ENCODE results near the gene ZNF777. TPM values are rescaled to one million over a fixed set of nuclear protein-coding genes. Genes with fewer than 3 reads are reported as not detected.

ZNF777 gene
- total and polyA plus RNA-seq, 9 of the 15 experiments (the other 6 are each of a cell fraction or from before 2014, with no cell fraction given), result 0.11 to 32.6 (median 9.0) TPM

DNA sequence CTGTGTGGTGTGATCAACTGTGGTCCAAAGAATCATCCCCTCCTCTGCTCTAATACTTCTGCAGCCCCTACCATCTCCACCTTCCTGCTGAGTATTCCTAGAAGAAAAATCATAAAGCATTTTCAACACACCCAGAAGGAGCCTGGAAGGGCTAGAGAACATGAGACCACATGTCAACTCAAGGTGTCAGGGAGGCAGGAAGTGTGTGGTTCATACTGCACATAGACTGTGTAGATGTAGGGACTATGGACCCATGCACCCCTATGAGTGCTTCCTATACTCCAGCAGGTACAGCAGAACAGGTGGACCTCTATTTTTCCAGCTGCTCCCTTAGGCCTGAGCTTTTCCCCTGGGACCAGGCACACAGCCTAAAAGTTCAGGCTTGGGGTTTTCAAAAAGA is 39.3 kb upstream of the ZNF777 start:
- Histone ChIP-seq H4K20me1 (replicated peaks; ENCODE audit: control insufficient read depth, insufficient read depth, low read length) (peaks cover 5% of the 10 kb centered on the region), H3K27ac (ENCODE audit: extremely low read depth, low read depth, low read length) (no peak overlapping the region), H3K9me1 (ENCODE audit: control insufficient read depth, insufficient read depth, low read length) (peaks cover 6% of the 10 kb centered on the region), H3K36me3 (ENCODE audit: control insufficient read depth, insufficient read depth, low read length) (peaks cover 8% of the 10 kb centered on the region; the same call in 2 of the 3 replicates), H2AFZ (ENCODE audit: low read depth, low read length) (no peak overlapping the region), H3K4me2 (ENCODE audit: insufficient read depth, low read length) (no peak overlapping the region), H3K4me3 (no peak overlapping the region), H3K9me3 (replicated peaks; ENCODE audit: control insufficient read depth, insufficient read depth, low read depth, low read length) (no peaks in the 10 kb centered on the region; the same call in 1 of the 2 replicates), H3K27me3 (ENCODE audit: control insufficient read depth in 2 of 2, insufficient read depth in 2 of 2, low read length in 2 of 2) (peaks cover 5 to 16% of the 10 kb centered on the region in 2 experiments; a peak in 3 of 5 replicates), H3K79me2 (ENCODE audit: control insufficient read depth, insufficient read depth, low read length) (peaks cover 23% of the 10 kb centered on the region), H3K4me1 (replicated peaks in 1 of 2; ENCODE audit: control insufficient read depth in 2 of 2, insufficient read depth in 2 of 2, low read length in 2 of 2) (peaks cover 22 to 27% of the 10 kb centered on the region in 2 experiments), H3K9ac (ENCODE audit: insufficient read depth in 1 of 2, low read depth in 2 of 2, low read length in 2 of 2) (no peak overlapping the region)
- ATAC-seq (no peak), DNase-seq (ENCODE audit: extremely low read depth in 1 of 4, low spot score in 3 of 4) (no peak), FAIRE-seq (no peak)
- ChIA-PET CTCF (ENCODE audit: low intra/inter-chr PET ratio) (interaction anchor here (0.6 kb wide), 1 partner anchor 258 kb away, joined by 8 read pairs; no protein-coding TSS in a partner anchor), POLR2A (interaction anchor here (2.0 kb wide), 1 partner anchor 124 kb away, joined by 6 read pairs; no protein-coding TSS in a partner anchor)
- TF ChIP-seq POLR2B (IDR thresholded peaks at IDR 0.05; ENCODE audit: low read depth, partially characterized antibody), result no peak
- TF ChIP-seq SMAD2 (IDR thresholded peaks at IDR 0.05; ENCODE audit: low read depth, low read length), result no peak
- TF ChIP-seq, protein P1, sequence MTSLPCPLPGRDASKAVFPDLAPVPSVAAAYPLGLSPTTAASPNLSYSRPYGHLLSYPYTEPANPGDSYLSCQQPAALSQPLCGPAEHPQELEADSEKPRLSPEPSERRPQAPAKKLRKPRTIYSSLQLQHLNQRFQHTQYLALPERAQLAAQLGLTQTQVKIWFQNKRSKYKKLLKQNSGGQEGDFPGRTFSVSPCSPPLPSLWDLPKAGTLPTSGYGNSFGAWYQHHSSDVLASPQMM (CRISPR knock-in tag; IDR thresholded peaks at IDR 0.05), result no peak
- TF ChIP-seq RBM14 (IDR thresholded peaks at IDR 0.05; ENCODE audit: borderline replicate concordance, insufficient read depth, low read depth, low read length), result no peak
- no peak for TF ChIP-seq DIDO1 (tag; IDR thresholded peaks at IDR 0.05; ENCODE audit: low read depth)
- no peak for TF ChIP-seq MTA3 (IDR thresholded peaks at IDR 0.05; ENCODE audit: borderline replicate concordance)
- TF ChIP-seq, protein P2, sequence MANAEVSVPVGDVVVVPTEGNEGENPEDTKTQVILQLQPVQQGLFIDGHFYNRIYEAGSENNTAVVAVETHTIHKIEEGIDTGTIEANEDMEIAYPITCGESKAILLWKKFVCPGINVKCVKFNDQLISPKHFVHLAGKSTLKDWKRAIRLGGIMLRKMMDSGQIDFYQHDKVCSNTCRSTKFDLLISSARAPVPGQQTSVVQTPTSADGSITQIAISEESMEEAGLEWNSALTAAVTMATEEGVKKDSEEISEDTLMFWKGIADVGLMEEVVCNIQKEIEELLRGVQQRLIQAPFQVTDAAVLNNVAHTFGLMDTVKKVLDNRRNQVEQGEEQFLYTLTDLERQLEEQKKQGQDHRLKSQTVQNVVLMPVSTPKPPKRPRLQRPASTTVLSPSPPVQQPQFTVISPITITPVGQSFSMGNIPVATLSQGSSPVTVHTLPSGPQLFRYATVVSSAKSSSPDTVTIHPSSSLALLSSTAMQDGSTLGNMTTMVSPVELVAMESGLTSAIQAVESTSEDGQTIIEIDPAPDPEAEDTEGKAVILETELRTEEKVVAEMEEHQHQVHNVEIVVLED (CRISPR knock-in tag; IDR thresholded peaks at IDR 0.05), result no peak
- TF ChIP-seq, protein P3, sequence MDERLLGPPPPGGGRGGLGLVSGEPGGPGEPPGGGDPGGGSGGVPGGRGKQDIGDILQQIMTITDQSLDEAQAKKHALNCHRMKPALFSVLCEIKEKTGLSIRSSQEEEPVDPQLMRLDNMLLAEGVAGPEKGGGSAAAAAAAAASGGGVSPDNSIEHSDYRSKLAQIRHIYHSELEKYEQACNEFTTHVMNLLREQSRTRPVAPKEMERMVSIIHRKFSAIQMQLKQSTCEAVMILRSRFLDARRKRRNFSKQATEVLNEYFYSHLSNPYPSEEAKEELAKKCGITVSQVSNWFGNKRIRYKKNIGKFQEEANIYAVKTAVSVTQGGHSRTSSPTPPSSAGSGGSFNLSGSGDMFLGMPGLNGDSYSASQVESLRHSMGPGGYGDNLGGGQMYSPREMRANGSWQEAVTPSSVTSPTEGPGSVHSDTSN (CRISPR knock-in tag; IDR thresholded peaks at IDR 0.05; ENCODE audit: low read depth), result no peak
- TF ChIP-seq, protein P3 (tag; conservative IDR thresholded peaks at IDR 0.05; ENCODE audit: low read depth), result no peak
- TF ChIP-seq, protein P4, sequence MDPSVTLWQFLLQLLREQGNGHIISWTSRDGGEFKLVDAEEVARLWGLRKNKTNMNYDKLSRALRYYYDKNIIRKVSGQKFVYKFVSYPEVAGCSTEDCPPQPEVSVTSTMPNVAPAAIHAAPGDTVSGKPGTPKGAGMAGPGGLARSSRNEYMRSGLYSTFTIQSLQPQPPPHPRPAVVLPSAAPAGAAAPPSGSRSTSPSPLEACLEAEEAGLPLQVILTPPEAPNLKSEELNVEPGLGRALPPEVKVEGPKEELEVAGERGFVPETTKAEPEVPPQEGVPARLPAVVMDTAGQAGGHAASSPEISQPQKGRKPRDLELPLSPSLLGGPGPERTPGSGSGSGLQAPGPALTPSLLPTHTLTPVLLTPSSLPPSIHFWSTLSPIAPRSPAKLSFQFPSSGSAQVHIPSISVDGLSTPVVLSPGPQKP (CRISPR knock-in tag; IDR thresholded peaks at IDR 0.05), result no peak
- in situ Hi-C loops (cut with MboI) (no loop called here), intact Hi-C loops (cut with micrococcal nuclease) (no loop called here)
- no TSS peak for BruUV-seq (replicated peaks)

All from K562 (cell line).